Fibroblast of upper back skin (primary cell): Measurements from ENCODE around the gene LIN37.

Experiments used
- DNase-seq: peaks from one replicate; pipeline ENCODE4 v3.0.0-alpha.2; 2013

LIN37 gene

DNA sequence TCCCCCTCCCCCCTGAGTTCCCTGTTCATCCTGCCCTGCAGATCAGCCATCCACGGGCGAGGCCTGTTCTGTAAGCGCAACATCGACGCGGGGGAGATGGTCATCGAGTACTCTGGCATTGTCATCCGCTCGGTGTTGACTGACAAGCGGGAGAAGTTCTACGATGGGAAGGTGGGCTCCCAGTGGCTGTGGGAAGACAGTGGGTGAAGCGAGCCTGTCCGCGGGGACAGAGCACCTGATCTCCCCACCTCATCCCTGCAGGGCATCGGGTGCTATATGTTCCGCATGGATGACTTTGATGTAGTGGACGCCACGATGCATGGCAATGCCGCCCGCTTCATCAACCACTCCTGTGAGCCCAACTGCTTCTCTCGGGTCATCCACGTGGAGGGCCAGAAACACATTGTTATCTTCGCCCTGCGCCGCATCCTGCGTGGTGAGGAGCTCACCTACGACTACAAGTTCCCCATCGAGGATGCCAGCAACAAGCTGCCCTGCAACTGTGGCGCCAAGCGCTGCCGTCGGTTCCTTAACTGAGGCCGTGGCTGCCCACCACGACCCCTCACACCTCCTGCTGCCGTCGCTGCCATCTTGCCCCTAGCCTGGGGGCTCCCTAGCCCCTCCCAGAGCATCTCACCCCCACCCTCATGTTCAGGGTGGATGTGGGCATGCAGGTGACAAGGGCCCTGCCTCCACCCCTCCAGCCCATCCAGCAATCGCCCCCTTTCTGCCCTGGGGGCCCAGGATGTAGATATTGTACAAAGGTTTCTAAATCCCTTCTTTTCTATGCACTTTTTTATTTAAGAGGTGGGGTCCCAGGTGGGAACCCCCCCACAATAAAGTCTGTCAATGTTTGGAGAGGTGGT is 10.1 kb upstream of the LIN37 start:
- no peak for DNase-seq

DNA sequence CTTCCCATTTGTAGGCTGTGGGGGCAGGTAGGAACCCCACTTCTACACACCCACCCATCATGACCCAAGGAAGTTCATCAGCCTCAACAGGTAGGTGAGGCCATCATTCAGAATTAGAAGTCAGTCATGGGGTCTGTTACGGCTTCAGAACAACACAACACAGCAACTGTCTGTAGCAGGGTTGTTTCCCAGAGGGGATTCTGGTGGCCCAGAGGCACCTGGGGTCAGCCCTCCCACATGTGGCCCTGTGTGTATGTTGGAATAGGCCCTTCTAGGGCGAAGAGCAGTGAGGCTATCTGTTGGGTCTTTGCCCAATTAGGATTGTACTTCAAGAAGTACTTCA is 9.5 kb upstream of the LIN37 start:
- no peak for DNase-seq

DNA sequence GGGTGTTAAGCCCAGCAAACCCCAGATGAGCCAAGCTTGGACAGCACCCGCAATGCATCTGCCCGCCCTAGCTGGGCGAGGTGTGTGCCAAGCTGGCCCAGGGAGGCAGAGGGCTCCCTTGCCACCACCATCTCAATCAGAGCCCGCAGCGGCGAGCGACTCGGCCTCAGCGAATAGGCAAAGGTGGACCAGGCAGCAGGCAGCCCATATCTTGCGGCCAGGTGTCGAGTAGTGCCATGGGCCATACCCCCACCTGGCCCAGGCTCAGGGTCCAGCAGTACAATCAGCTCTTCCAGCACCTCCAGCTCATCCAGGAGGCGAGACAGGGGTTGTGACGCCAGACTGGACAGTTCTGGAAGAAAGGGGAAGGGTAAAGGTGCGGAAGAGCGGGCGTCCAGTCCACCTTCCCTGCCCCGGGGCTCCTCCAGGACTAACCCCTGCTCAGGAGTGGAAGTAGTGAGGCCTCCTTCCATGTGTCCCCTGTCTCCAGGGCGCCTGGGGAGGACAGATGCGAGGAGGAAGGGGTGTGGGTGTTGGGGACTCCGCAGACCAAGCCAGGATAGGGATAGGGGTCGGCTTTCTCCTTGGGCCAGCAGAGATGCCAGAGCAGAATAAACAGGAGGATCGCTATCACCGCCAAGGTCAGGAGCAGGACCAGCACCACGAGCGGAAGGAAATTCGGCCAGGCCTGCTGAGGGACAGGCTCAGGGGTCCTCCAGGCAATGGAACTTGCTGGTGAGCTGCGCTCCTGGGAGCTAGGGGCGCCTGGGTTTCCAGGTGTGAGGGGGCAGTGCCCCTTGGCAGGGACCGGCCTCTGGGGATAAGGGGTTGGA is 8.9 kb upstream of the LIN37 start:
- no peak for DNase-seq

DNA sequence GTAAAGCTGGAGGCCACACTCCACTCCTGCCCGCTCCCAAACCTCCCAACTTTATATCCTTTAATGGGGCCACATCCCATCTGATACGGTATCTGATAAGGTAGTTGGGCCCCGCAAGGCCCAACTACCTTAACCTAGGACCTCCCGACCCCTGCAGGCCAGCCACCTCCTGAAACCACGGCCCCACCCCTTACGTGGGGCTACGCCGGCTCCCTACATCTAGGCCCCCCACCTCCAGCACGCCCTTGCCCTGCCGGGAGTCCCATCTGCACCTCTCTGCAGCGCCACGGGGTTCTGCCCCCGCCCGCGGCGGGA is 8.3 kb upstream of the LIN37 start:
- no peak for DNase-seq

DNA sequence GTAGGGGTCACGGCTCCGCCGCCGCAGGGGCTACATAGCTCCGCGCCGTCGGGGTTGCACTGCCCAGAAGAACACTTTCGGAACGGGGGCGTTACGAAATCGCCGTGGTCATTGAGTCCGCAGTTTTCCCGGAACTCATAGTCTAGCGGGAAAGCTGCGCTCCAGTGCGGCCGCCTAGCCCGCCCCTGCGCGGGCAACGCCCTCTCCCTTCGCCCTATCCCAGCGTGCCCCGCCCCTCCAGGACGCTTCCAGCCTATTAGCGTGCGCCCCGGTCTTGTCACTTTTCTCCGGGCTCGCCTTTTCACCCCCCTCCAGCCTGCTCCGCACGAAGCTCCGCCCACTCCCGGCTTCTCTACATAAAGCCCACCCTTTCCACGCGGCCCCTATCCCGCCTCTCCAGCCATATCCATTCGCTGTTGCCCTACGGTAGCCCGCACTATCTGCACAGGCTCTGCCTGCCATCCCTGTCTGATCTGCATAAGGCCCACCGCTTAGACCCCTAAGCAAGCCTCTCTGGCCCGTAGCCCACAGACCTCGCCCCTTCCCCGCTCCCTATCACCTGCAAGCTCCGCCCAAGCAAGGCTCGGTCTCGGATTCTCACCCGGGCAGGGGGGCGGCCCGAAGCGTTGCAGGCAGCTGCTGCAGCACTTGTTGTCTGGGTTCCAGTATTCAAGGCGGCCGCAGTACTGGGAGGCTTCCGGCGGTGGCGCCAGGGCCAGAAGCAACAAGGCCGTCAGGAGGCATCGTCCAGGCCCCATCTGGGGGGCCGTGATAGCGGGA is 7.8 kb upstream of the LIN37 start:
- DNase-seq, result peak; percentile 97

DNA sequence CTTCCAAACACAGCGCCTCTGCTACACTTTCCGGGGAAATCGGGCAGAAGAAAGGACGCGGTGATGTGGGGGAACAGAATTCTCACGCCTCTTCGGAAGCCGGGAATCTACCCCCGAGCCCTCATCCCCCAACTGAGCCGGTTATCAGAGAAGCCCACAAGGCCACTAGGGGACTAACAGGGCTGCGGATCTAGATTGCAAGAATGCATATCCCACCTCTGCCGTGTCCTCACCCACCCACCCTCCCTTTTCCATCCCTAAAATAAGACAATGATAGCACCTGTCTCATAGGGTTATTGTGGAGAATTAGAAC is 7.2 kb upstream of the LIN37 start:
- no peak for DNase-seq

DNA sequence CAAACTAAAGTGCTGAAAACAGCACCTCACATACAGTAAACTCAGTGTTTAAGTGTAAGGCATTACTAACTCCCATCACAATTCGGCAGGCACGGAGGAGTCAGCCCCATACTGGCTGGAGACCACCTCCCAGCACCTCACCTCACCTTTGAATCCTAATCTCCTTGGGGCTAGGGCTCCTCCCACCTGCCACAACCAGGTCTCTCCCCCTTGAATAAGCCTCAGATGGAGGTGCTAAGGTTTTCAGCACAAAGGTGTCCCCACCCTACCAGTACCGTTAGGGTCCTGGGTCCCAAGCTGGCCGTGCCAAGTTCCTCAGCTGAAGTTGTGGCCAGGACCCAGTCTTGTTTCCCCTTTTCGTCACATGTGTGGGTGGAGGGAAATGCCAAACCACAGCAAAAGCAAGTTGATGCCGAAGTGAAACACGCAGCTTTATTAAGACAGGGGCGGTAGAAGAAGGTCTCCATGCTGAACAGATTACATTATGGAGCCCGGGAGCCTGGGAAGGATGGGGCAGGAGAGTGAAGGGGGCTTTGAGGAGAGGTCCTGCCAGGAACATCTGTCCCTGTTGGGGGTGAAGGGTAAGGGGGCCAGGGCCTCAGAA is 6.2 kb upstream of the LIN37 start, which contains the start of gene IGFLR1:
Gene IGFLR1, minus strand, starts transcription at position 332 of the 604 bp plus-strand sequence. CDS start 1,272 bp downstream, outside the sequence.
- DNase-seq, result no peak

DNA sequence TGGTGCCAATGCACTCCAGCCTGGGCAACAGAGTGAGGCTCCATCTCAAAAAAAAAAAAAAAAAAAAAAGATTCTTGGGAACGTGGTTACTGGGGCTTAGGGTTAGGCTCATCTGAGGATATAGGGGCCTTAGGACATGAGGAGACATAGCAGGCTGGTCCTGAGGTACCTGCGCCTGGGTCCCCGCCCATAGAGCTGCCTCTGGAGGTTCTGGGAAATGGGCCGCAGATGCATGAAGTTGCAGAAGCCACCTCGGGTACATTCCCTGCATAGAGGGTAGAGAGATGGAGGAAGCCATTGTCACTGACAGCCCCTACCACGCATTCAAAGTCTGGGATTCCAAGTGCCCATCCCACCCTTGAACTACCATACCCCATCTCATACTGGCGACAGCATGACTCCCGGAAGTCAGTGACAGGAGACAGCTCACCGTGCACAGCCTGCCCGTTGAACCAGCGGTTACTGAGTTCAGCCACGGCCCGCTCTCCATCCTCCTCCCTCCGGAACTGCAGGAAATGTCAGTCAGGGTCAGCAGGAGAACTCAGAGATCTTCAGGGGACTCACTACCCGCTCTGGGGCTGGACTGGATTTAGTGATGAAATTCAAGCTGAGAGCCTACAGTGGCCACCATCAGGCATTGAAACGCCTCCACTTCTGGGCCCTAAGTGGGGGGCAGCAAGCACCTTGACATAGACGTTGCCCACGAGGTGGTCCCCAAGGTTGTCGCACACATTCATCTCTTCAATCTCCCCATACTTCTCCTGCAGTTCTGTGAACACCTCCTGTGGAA is 4.5 kb upstream of the LIN37 start:
- no peak for DNase-seq

DNA sequence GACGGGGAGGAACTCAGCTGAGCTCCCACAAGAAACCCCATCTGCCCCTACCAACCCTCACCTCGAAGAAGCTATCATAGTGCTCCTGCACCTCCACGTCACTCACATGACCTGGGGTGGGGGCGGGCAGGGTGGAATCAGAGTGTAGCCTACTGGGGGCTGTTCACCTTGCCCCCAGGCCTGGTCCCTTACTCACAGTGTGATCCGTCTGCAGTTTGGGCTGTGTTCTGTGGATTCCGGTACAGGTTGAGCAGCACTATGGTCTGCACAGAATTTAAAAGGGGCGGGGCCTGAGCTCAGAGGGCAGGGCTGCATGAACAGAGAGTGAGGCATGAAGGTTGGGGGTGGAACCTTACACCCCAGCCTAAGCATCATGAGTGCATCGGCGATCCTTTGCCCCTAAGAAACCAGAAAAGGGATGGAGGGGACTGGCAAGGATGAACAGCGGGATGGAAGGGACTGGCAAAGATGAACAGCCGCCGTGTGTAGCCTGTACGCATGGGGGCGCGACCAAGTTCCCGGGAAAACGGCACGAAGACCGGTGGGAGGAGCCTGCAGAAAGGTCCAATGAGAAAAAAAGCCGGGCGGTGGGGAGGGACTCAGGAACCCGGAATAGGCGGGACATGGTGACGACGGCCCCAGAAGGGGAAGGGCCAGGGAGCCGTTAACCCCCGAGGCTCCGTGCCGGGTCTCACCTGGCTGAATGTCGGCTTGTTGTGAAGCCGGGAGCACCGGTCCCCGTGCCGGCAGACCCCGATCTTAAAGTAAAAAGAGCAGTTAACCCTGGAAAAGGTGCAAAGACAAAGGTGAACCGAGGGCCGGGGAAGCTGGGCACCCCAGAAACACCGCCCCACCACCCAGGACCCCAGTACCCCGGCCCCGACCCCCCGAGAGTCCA is 3.7 kb upstream of the LIN37 start:
- DNase-seq, result peak; percentile 96

DNA sequence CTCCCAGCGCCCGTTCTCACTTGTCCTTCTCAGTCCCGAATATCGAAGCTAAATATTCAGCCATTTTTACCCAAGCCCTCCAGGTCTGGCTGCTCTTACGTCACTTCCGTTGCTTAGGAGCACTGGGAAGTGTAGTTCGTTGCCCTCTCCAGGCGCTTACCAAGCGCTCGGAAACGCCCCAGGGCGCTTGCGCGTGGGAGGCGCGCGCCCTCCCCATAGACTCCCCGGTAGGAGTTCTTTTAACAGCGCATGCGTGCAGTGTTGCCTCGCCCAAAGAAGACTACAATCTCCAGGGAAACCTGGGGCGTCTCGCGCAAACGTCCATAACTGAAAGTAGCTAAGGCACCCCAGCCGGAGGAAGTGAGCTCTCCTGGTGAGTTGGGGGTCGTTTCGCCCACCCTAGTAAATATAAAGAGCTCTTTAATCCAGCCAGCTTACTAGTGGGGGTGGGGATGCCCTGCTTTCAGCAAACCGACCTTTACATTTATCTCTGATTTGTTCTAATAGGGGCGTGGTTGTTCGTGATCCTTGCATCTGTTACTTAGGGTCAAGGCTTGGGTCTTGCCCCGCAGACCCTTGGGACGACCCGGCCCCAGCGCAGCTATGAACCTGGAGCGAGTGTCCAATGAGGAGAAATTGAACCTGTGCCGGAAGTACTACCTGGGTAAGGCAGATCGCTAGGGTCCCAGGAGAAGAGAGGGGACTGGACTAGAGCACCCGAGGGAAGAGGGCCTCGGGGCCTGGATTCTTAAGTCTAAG is 2.9 kb upstream of the LIN37 start, which contains the start of the genes PSENEN and U2AF1L4:
Gene PSENEN, plus strand, starts transcription at position 324 of the 759 bp plus-strand sequence. Its CDS starts 280 bp downstream, at position 604.
Gene U2AF1L4, minus strand, starts transcription at position 91 of the 759 bp plus-strand sequence. Its CDS starts 27 bp downstream, at position 64.
- peak; percentile 99 for DNase-seq

DNA sequence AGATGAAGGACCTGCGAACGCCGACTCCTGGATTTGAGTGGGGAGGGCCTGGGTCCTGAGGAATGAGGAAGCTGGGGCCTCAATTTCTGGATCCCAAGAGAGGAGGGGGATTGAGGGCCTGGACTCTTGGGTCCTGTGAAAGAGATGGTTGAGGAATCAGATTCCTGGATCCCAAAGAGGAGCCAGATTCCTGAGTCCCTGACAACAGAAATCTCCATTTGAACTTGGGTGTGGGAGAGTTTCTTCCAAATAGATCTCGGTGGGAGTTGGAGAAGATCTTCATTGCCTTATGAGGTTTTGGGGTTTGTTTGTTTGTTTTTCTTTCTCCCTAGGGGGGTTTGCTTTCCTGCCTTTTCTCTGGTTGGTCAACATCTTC is 2.3 kb upstream of the LIN37 start:
- no peak for DNase-seq

DNA sequence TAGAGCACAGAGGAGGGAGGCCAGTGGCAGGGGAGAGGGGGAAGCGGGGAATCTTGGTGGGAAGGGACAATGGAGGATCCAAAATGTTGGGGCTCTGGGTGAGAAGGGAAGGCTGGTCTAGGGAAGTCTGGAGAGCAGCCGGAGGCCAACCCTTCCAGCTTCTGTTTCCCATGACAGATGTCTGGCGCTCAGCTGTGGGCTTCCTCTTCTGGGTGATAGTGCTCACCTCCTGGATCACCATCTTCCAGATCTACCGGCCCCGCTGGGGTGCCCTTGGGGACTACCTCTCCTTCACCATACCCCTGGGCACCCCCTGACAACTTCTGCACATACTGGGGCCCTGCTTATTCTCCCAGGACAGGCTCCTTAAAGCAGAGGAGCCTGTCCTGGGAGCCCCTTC is 1.8 kb upstream of the LIN37 start:
- no peak for DNase-seq

DNA sequence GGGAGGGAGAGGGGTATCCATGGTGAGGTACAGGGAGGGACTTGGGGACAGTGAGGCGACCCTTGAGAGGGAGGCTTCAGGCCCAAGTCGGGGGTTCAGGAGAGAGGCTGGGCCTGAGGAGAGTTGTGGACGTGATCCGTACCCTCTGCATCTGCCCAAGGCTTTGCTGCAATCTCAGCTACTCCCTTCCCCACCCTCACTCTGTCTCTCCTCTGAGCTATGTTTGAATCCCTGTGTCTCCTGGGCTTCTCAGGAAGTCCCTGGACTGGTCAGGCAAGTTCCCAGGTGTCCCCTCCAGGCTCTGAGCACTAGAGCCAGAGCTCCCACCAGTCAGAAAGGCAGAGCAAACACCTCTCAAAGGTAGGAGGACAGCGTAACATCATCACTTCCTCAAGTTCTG is 1.8 kb downstream of the LIN37 start:
- no peak for DNase-seq

DNA sequence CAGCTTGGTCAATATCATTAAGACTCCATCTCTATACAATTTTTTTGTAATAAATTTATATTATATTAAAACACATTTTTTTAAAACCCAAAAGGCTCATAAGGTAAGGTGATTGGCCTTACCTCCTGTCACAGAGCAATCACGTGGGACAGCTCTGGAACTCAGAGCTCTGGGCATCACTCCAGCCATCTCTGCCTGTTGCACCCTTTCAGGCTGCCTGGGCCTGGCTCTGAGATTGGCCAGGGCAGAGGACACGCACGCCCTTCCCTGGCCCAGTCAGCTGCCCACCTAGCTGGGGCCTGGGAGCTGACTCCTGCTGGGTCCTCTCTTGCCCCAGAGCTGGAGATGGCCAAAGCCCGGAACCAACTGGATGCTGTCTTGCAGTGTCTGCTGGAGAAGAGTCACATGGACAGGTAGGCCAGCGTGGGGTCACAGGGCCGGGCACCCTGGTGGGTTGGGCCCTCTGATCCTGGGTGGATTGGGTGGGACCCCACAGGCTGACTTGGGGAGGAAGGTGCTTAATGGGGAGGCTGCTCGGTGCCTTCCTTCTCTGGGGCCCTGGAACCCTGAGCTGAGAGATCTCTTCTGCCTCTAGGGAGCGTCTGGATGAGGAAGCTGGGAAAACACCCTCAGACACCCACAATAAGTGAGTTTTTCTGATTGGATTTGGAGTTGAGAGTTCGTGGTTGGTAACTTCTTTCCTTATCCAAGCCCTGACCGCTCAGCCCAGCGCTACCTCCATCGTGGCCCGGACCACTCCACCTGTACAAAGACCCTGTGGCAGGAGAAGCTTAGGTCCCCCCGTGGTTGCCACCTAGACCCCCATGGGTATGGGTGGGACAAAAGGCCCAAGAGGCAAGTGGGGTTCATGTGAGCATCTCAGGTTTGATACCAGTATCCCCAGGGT is 3.7 kb downstream of the LIN37 start:
- DNase-seq, result no peak

DNA sequence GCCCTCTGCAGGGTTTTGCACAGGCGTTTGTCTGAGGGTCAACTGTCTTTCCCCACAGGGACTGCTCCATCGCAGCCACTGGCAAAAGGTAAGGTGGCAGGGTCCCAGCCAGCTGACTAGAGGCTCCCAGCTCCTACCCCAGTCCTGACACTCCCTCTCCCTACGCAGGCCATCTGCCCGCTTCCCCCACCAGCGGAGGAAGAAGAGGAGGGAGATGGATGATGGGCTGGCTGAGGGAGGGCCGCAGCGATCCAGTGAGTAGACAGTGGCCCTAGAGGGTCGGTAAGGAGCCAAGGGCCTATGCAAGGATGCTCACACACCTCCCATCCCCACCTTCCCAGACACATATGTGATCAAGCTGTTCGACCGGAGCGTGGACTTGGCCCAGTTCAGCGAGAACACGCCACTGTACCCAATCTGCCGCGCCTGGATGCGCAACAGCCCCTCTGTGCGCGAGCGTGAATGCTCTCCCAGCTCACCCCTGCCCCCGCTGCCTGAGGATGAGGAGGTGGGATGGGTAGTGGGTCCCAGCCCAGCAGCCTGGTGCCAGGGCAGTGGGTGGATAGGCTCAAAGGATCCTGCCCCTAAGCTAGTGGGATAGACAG is 4.5 kb downstream of the LIN37 start:
- DNase-seq, result no peak

DNA sequence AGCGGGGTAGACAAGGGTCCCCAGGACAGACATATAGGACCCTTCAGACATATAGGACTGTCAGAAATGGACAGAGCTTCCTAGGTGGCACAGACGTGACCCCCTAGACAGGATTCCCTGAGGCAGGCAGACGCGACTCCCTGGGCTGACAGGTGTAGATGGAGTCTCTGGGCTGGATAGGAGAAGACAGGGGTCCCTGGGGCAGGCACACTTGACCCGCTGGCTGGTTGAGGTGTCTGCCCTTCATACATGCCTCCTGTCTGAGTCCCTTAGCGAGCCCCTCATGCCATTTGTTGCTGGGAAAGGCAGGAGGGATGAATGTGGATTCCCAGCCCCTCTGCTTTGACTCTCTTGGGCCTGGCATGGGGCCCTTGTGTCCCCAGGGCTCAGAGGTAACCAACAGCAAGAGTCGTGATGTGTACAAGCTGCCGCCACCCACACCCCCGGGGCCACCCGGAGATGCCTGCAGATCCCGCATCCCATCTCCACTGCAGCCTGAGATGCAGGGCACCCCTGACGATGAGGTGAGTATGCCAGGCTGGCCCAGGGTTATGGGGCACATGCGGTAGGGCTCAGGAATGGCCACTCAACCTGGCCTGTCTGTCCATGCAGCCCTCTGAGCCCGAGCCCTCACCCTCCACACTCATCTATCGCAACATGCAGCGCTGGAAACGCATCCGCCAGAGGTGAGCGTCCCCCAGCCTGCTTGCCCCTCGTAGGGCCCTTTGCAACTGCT is 5.4 kb downstream of the LIN37 start:
- no peak for DNase-seq

DNA sequence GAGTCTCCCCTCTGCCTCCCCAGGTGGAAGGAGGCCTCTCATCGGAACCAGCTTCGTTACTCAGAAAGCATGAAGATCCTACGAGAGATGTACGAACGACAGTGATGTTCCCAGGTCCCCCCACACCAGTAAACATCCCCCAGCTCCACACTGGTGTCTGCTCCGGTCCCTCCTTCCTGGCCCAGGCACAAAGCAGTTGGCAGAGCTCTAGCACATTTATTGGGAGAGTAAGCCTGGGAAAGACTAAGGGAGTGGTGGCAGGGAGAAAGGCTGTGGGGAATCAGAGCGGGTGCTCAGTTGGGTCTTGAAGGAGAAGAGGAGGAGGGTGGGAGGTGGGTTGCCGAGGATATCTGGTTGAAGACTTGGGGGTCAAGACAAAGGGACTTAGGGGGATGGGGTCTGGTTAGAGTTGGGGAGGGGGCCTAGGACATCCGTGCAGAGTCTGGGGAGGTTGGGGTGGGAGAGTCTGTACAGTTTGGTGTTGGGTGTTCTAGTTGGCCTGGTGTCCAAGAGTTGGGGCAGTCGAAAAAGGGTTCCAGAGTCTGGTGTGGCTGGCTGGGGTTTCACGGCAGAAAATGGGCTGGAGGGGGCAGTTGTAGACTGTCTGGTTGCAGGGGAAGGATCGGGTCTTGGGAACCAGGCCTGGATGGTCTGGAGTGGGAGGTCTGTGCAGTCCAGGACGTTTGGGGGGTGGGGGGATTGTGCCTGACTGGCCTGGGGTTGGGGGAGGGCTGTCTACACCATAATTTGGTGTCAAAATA is 6.2 kb downstream of the LIN37 start:
- DNase-seq, result no peak
